Dendritic cell treated with granulocyte-macrophage colony-stimulating factor and Interleukin-4, amounts not matched to agents 40 ng/mL and 50 ng/mL, for 4 days (primary cell): Measurements from ENCODE around the gene MLC1.
"Not testable (repeated sequence)": the region's sequence is repeated elsewhere in the genome, so short reads cannot be mapped to it uniquely, and the experiment has no call there.

ENCODE experiments used
- H3K27ac Mint-ChIP-seq: one replicate; pipeline ENCODE4 v1.8.0; 2022; ENCODE audit warnings: mild to moderate bottlenecking, mixed read lengths
- H3K27me3 Mint-ChIP-seq: one replicate; pipeline ENCODE4 v1.8.0; 2022; ENCODE audit warnings: mild to moderate bottlenecking, mixed read lengths
- H3K36me3 Mint-ChIP-seq: one replicate; pipeline ENCODE4 v1.8.0; 2022; ENCODE audit warnings: low read depth, mixed read lengths
- H3K4me1 Mint-ChIP-seq: one replicate; pipeline ENCODE4 v1.8.0; 2022; ENCODE audit warnings: low read depth, mixed read lengths
- H3K4me3 Mint-ChIP-seq: one replicate; pipeline ENCODE4 v1.8.0; 2022; ENCODE audit warnings: mild to moderate bottlenecking, moderate library complexity, mixed read lengths
- H3K9me3 Mint-ChIP-seq: one replicate; pipeline ENCODE4 v1.8.0; 2022; ENCODE audit warnings: mixed read lengths
- intact Hi-C: fragments of 100-400 bp; cut with micrococcal nuclease; formaldehyde crosslinking; loops from one replicate; pipeline ENCODE4 v1.15.0; 2022

The MLC1 gene

DNA sequence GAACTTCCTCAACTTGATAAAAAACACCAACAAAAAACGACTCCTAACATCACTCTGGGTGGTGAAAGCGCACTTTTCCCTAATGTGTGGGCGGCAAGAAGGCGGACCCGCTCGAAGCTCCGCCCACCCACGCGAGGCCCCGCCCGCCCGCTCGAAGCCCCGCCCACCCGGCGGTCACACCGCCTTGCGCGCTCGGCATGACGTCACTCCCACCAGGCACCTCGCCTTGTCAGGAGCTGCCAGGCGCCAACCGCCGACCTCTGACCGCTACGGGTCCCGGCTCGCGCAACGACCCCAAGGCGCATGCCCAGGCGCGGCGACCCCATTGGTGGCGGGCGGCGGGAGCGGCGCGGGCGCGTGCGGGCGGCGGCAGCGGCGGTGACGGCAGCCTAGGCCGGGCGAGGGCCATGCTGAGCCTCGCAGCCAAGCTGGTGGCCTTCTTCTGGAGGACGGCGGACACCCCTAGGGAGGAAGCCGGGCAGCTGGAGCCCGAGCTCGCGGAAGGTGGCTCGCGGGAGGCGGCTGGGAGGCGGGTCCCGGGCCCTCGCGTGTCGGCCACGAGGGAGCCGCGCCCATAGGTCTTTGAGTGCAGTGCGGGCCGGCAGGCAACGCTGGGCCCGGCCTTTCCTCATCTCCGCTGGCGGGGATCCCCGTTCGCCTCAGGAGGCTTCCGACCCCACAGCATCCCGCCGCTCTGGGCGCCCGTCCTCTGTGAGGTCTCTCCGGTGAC lies 4.6 kb upstream of the MLC1 start, which contains the start of gene MOV10L1:
MOV10L1 (plus strand) TSS at position 325 of the 730 bp plus-strand sequence; CDS start at position 408, 83 bp downstream.
- Mint-ChIP-seq H3K36me3 (peaks cover 13% of the 10 kb centered on the region), H3K27me3 (peaks cover 8% of the 10 kb centered on the region), H3K27ac (no peak within 1 kb of the TSS), H3K4me1 (peaks cover 5% of the 10 kb centered on the region), H3K4me3 (no peak within 1 kb of the TSS), H3K9me3 (peaks cover 17% of the 10 kb centered on the region)
- intact Hi-C loops, result no loop called here

- Mint-ChIP-seq H3K4me3 (no peak overlapping the region), H3K4me1 (peaks cover 5% of the 10 kb centered on the region), H3K9me3 (peaks cover 17% of the 10 kb centered on the region), H3K27ac (no peak overlapping the region), H3K36me3 (peaks cover 13% of the 10 kb centered on the region), H3K27me3 (peaks cover 12% of the 10 kb centered on the region)
- intact Hi-C loops, result no loop called here
Measured at GRCh38 chr22:50089231-50089630, 4.0 kb upstream of the MLC1 start.

- H3K36me3 Mint-ChIP-seq, result peaks cover 13% of the 10 kb centered on the region
- no peak overlapping the region for H3K27ac Mint-ChIP-seq
- H3K27me3 Mint-ChIP-seq, result peaks cover 14% of the 10 kb centered on the region
- H3K4me1 Mint-ChIP-seq, result peaks cover 5% of the 10 kb centered on the region
- no peak overlapping the region for H3K4me3 Mint-ChIP-seq
- intact Hi-C loops, result no loop called here
- H3K9me3 Mint-ChIP-seq, result peaks cover 17% of the 10 kb centered on the region
Measured at GRCh38 chr22:50088096-50088495, 2.9 kb upstream of the MLC1 start.

- Mint-ChIP-seq H3K36me3 (peaks cover 13% of the 10 kb centered on the region), H3K27me3 (peaks cover 14% of the 10 kb centered on the region), H3K4me3 (no peak overlapping the region), H3K9me3 (peaks cover 17% of the 10 kb centered on the region), H3K27ac (no peak overlapping the region), H3K4me1 (peaks cover 5% of the 10 kb centered on the region)
- intact Hi-C loops, result no loop called here
Measured at GRCh38 chr22:50087646-50088045, 2.4 kb upstream of the MLC1 start.

- H3K9me3 Mint-ChIP-seq, result peaks cover 17% of the 10 kb centered on the region
- peaks cover 14% of the 10 kb centered on the region for H3K27me3 Mint-ChIP-seq
- H3K4me3 Mint-ChIP-seq, intact Hi-C loops, H3K4me1 Mint-ChIP-seq, H3K27ac Mint-ChIP-seq: not testable (repeated sequence)
- peaks cover 13% of the 10 kb centered on the region for H3K36me3 Mint-ChIP-seq
Measured at GRCh38 chr22:50086975-50087374, 1.7 kb upstream of the MLC1 start.

DNA sequence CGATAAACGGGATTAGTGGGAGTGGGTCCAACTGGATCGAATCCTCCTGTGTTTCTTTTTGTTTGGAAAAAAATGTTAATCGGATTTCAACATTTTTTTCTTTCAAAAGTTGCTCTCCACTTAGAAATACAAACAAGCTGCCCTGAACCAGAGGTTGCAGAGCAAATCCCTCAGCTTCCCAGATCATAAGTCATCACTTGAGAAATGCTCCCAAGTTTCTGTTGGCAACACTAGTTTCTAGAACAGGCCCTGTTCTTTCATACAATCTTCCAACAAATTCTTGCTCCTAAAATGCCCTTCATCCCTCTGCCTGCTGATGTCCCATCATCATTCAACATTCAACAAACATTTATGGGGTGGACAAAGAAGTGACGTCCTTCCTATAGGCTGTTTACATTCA lies 1.3 kb upstream of the MLC1 start:
- no peak overlapping the region for H3K27ac Mint-ChIP-seq
- H3K4me1 Mint-ChIP-seq, result peaks cover 5% of the 10 kb centered on the region
- intact Hi-C loops, result no loop called here
- peaks cover 13% of the 10 kb centered on the region for H3K36me3 Mint-ChIP-seq
- H3K9me3 Mint-ChIP-seq, result peaks cover 17% of the 10 kb centered on the region
- peaks cover 14% of the 10 kb centered on the region for H3K27me3 Mint-ChIP-seq
- no peak overlapping the region for H3K4me3 Mint-ChIP-seq

GRCh38 chr22:50084614-50085021 lies 608 bp downstream of the MLC1 start:
- intact Hi-C loops, result no loop called here
- no peak overlapping the region for H3K27ac Mint-ChIP-seq
- no peak overlapping the region for H3K4me3 Mint-ChIP-seq
- H3K4me1 Mint-ChIP-seq, result peaks cover 5% of the 10 kb centered on the region
- H3K9me3 Mint-ChIP-seq, result peaks cover 6% of the 10 kb centered on the region
- H3K27me3 Mint-ChIP-seq, result peaks cover 10% of the 10 kb centered on the region
- H3K36me3 Mint-ChIP-seq, result peaks cover 13% of the 10 kb centered on the region

GRCh38 chr22:50084080-50084477 lies 1.1 kb downstream of the MLC1 start:
- Mint-ChIP-seq H3K27me3 (peaks cover 10% of the 10 kb centered on the region), H3K4me1 (peaks cover under 1% of the 10 kb centered on the region), H3K36me3 (peaks cover 13% of the 10 kb centered on the region), H3K27ac (no peak overlapping the region), H3K9me3 (peaks cover 1% of the 10 kb centered on the region), H3K4me3 (no peak overlapping the region)
- intact Hi-C loops, result no loop called here

GRCh38 chr22:50083462-50084079 lies 1.7 kb downstream of the MLC1 start:
- Mint-ChIP-seq H3K9me3 (no peaks in the 10 kb centered on the region), H3K4me1 (no peaks in the 10 kb centered on the region), H3K4me3 (no peak overlapping the region), H3K27me3 (peaks cover 10% of the 10 kb centered on the region), H3K36me3 (peaks cover 13% of the 10 kb centered on the region), H3K27ac (no peak overlapping the region)
- intact Hi-C loops, result no loop called here

DNA sequence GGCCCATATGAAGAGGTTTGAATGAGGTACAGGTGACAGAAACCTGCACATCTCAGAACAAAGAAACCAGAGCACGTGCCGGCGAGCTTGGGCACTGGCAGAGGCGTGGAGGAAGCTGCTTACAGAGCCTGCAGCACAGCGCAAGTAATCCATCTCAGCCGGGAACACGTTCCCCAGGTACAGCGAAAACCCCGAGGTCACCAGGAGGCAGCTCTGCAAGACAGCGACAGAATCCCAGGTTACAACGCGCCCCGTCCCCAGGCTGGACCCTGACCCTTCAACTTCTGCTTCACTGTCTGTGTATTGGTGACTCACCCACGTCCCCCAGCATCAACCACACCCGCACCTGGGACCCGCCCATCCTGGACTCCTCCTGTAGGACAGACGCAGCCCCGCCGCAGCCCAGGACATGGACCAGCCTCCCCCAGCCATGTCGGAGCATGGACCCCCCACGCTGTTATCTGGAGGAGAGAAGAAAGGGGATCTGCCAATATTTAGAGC lies 2.2 kb downstream of the MLC1 start:
- Mint-ChIP-seq H3K4me3 (no peak overlapping the region), H3K27ac (no peak overlapping the region), H3K4me1 (no peaks in the 10 kb centered on the region), H3K9me3 (no peaks in the 10 kb centered on the region), H3K36me3 (peaks cover 13% of the 10 kb centered on the region), H3K27me3 (peaks cover 10% of the 10 kb centered on the region)
- intact Hi-C loops, result no loop called here

- intact Hi-C loops, result no loop called here
- Mint-ChIP-seq H3K4me3 (no peak overlapping the region), H3K27ac (no peak overlapping the region), H3K4me1 (no peaks in the 10 kb centered on the region), H3K9me3 (no peaks in the 10 kb centered on the region), H3K36me3 (peaks cover 6% of the 10 kb centered on the region), H3K27me3 (peaks cover 9% of the 10 kb centered on the region)
Measured at GRCh38 chr22:50082197-50082715, 3.0 kb downstream of the MLC1 start.

- Mint-ChIP-seq H3K4me3 (no peak overlapping the region), H3K36me3 (no peaks in the 10 kb centered on the region), H3K9me3 (no peaks in the 10 kb centered on the region), H3K27me3 (peaks cover 7% of the 10 kb centered on the region), H3K4me1 (no peaks in the 10 kb centered on the region), H3K27ac (no peak overlapping the region)
- intact Hi-C loops, result no loop called here
Measured at GRCh38 chr22:50081426-50082196, 3.6 kb downstream of the MLC1 start.

- intact Hi-C loops, result no loop called here
Measured at GRCh38 chr22:50080077-50080465, 5.2 kb downstream of the MLC1 start.

DNA sequence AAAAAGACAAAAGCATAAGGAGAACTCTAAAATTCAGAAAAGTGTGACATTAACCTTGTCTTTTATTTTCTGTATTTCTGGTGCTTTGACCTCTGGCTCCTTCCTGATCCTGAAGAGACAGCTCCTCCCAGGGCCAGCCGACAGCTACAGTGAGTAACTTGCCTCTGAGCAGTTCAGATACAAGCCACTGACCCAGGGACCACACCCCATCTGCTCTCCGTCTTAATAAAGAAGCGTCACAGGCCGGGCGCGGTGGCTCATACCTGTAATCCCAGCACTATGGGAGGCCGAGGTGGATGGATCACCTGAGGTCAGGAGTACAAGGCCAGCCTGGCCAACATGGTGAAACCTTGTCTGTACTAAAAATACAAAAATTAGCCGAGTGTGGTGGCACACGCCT lies 6.5 kb downstream of the MLC1 start:
- no peaks in the 10 kb centered on the region for H3K9me3 Mint-ChIP-seq
- H3K27ac Mint-ChIP-seq, result no peak overlapping the region
- H3K4me1 Mint-ChIP-seq, result peaks cover 7% of the 10 kb centered on the region
- intact Hi-C loops, result no loop called here
- H3K4me3 Mint-ChIP-seq, result no peak overlapping the region
- peaks cover 2% of the 10 kb centered on the region for H3K27me3 Mint-ChIP-seq
- H3K36me3 Mint-ChIP-seq, result no peaks in the 10 kb centered on the region

More at GRCh38 chr22:50080077-50080465, 5.2 kb downstream of the MLC1 start:
- H3K4me1 Mint-ChIP-seq, result peaks cover 7% of the 10 kb centered on the region
- no peak overlapping the region for H3K4me3 Mint-ChIP-seq
- no peaks in the 10 kb centered on the region for H3K9me3 Mint-ChIP-seq
- H3K36me3 Mint-ChIP-seq, result no peaks in the 10 kb centered on the region
- H3K27ac Mint-ChIP-seq, result no peak overlapping the region
- peaks cover 6% of the 10 kb centered on the region for H3K27me3 Mint-ChIP-seq
